Femur (tissue), 1 donor: ENCODE measurements around the gene LINGO3.

Experiments
- DNase-seq: peaks from one replicate; pipeline ENCODE4 v3.0.0-alpha.2; 2017

The LINGO3 gene

GRCh38 chr19:2338751-2339643 lies 31.0 kb upstream of the LINGO3 start:
- DNase-seq = no peak

- no peak for DNase-seq
These were observed 30.2 kb upstream of the LINGO3 start for GRCh38 chr19:2338055-2338615.

- peak; percentile 77 for DNase-seq
These were observed 29.4 kb upstream of the LINGO3 start for GRCh38 chr19:2337329-2337707.

- DNase-seq = no peak
These were observed 28.8 kb upstream of the LINGO3 start for GRCh38 chr19:2336528-2337328.

GRCh38 chr19:2335848-2336247 lies 27.9 kb upstream of the LINGO3 start:
- DNase-seq = no peak

DNA sequence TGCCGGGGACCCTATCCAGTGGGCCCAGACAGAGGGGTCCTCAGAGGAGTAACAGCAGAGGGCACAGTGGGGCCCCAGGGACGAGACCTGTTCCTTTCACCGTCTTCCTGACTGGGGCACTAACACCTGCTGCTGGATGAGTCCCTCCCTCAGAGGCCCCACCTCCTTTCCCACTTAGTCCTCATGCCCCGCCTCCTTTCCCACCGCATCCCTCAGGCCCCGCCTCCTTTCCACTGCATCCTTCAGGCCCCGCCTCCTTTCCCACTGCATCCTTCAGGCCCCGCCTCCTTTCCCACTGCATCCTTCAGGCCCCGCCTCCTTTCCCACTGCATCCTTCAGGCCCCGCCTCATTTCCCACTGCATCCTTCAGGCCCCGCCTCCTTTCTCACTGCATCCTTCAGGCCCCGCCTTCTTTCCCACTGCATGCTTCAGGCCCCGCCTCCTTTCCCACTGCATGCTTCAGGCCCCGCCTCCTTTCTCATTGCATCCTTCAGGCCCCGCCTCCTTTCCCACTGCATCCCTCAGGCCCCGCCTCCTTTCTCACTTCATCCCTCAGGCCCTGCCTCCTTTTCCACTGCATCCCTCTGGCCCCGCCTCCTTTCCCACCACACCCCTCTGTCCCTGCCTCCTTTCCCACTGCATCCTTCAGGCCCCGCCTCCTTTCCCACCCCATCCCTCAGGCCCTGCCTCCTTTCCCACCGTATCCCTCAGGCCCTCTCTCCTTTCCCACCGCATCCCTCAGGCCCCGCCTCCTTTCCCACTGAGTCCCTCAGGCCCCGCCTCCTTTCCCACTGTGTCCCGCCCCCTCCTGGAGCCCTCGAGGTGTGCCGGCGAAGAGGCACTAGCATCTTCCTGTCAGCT lies 27.3 kb upstream of the LINGO3 start:
- no peak for DNase-seq

DNA sequence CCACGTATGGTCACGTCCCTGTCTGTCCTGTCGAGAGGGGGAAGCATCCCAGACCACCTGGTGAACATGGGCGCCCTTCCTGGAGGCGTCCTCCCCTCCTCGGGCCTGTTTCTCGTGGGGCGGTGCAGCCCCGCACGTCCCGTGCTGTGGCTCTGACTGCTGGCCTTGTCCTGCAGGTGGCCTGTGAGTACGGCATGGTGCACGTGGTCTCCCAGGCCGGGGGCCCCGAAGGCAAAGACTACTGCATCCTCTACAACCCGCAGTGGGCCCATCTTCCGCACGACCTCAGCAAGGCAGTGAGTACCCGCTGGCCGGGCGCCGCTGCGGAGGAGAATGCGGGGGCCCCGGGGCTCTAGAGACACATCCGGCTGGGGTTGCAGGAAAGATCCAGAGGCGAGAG lies 26.5 kb upstream of the LINGO3 start:
- DNase-seq = no peak

- no peak for DNase-seq
These were observed 25.9 kb upstream of the LINGO3 start for GRCh38 chr19:2333807-2334211.

DNA sequence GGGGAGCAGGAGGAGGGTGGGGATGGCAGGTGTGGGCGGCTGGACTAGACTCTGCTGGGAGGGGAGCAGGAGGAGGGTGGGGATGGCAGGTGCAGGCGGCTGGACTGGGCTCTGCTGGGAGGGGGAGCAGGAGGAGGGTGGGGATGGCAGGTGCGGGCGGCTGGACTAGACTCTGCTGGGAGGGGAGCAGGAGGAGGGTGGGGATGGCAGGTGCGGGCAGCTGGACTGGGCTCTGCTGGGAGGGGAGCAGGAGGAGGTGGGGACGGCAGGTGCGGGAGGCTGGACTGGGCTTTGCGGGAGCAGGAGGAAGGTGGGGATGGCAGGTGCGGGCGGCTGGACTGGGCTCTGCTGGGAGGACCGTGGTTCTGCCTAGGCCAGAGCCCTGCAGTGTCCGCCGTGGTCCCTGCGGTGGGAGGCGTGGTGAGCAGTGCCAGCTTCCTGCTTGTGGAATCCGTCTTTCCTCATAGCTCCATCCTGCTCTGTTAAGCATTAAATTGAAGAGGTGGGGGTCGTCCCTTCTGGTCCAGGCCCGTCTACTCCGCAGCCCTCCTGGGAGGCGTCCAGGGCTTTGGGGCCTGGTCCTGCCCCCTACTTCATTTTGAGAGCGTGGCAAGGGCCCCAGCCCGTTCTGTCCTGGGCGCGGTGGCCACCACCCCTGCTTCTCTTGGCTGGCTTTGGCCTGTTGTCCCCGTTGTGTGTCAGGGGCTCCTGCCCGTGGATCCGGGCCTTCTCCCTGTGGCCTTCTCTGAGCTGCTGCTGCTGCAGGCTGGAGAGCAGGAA lies 25.3 kb upstream of the LINGO3 start:
- peak; percentile 78 for DNase-seq

GRCh38 chr19:2332341-2333026 lies 24.5 kb upstream of the LINGO3 start:
- peak; percentile 69 for DNase-seq

GRCh38 chr19:2331601-2332246 lies 23.8 kb upstream of the LINGO3 start:
- DNase-seq = no peak

DNA sequence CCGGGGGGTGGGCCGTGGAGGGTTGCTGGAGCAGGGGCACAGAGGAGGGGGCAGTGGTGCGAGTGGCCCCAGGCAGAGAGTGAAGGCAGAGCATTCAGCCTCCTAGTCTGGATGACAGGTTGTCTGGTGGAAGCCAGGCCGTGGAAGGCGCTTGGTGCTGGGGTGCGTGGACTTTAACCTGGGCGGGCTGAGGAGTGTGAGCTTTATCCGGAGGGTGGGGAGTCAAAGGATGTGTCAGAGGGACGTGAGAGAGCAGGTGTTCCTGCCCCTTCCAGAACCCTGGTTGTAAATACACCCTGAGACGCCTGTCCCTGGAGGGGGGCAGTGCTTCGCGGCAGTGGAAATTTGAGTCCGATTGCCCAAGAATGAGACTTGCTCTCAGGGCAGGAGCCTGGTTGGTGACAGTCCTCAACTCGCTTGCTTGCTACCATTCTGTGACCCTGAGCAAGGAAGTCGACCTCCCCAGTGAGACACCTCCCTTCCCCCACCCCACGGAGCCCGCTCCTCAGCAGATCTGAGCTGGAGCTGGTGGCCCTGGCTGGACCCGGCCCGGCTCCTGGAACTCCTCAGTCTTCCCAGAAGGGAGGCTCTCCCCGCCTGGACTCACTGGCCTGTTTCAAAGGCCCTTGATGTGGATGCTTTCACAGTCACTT lies 22.8 kb upstream of the LINGO3 start:
- DNase-seq = no peak

- no peak for DNase-seq
These were observed 22.3 kb upstream of the LINGO3 start for GRCh38 chr19:2330255-2330631.

GRCh38 chr19:2329501-2329916 lies 21.6 kb upstream of the LINGO3 start:
- no peak for DNase-seq

GRCh38 chr19:2329149-2329478 lies 21.2 kb upstream of the LINGO3 start:
- no peak for DNase-seq

DNA sequence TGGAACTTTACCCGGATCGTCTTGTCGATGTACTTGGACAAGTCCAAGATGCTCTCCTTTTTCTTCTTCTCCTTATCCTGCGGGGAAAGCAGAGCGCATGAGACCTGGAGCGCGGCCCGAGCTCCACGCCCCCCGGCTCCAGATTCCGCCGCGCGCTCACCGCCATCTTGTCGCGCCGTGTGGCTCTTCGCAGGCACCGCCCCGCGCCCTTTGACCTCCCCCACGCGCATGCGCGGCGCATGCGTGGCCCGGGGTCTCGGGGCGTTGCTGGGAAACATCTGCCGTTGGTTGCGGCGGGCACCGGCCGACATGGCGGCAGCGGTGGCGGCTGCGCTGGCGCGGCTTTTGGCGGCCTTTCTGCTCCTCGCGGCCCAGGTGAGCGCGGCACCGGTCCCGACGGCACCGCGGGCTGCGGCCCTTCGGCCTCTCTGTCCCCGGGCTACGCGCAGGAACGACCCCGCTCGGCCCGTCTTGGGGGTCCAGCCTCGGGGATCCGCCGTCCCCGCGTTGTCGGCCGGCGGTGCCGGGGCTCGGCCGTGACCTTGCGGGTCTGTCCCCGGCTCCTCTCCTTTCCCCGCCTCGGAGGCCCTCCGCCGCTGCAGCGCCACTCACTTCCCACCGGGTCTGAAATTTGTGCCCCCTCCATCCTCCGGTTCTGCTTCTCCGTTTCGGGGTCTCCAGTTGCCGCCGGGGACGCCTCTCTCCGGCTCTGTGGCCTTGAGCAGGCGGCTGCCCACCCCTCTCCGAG lies 20.6 kb upstream of the LINGO3 start, which contains the start of the genes LSM7 and SPPL2B:
Gene LSM7, minus strand, starts transcription at position 186 of the 748 bp plus-strand sequence. Its CDS starts 20 bp downstream, at position 166.
Gene SPPL2B, plus strand, starts transcription at position 284 of the 748 bp plus-strand sequence. Its CDS starts 26 bp downstream, at position 310.
- DNase-seq = peak; percentile 94

GRCh38 chr19:2327773-2328400 lies 19.9 kb upstream of the LINGO3 start:
- peak; percentile 59 for DNase-seq

GRCh38 chr19:2326699-2327360 lies 18.9 kb upstream of the LINGO3 start:
- DNase-seq = no peak
